LoVo (cell line): Measurements from ENCODE around the gene LRRC59.
"Not testable (repeated sequence)": the region's sequence is repeated elsewhere in the genome, so short reads cannot be mapped to it uniquely, and the experiment has no call there.

ENCODE experiments used
- DNase-seq: peaks from one replicate; pipeline ENCODE4 v3.0.0-alpha.2; 2016; ENCODE audit warnings: low spot score

LRRC59 gene

GRCh38 chr17:50397111-50397918, at the start of gene LRRC59:
TSS of gene LRRC59 (minus strand) at chr17:50397523. CDS start at chr17:50397317, 206 bp downstream.
- DNase-seq: peak; percentile 85

- no peak for DNase-seq
Observed at GRCh38 chr17:50445730-50446325, 48.5 kb upstream of the LRRC59 start.

GRCh38 chr17:50444841-50445715, 47.8 kb upstream of the LRRC59 start:
- no peak for DNase-seq

GRCh38 chr17:50443505-50443974, 46.2 kb upstream of the LRRC59 start:
- no peak for DNase-seq

GRCh38 chr17:50440838-50441829, 43.8 kb upstream of the LRRC59 start:
- DNase-seq: no peak

- DNase-seq: no peak
Observed at GRCh38 chr17:50440172-50440837, 43.0 kb upstream of the LRRC59 start.

- DNase-seq: no peak
Observed at GRCh38 chr17:50439008-50439407, 41.7 kb upstream of the LRRC59 start.

- DNase-seq: no peak
Observed at GRCh38 chr17:50437409-50437808, 40.1 kb upstream of the LRRC59 start.

GRCh38 chr17:50432125-50432762, 34.9 kb upstream of the LRRC59 start:
- DNase-seq: no peak

GRCh38 chr17:50430821-50431618, 33.7 kb upstream of the LRRC59 start:
- DNase-seq: no peak

GRCh38 chr17:50429793-50430192, 32.5 kb upstream of the LRRC59 start:
- DNase-seq: no peak

GRCh38 chr17:50428831-50429424, 31.6 kb upstream of the LRRC59 start:
- DNase-seq: no peak

GRCh38 chr17:50428126-50428525, 30.8 kb upstream of the LRRC59 start:
- not testable (repeated sequence) for DNase-seq

GRCh38 chr17:50426814-50427787, 29.8 kb upstream of the LRRC59 start:
- DNase-seq: peak; percentile 27

GRCh38 chr17:50426472-50426782, 29.1 kb upstream of the LRRC59 start:
- DNase-seq: no peak

- DNase-seq: peak; percentile 58
Observed at GRCh38 chr17:50425682-50426471, 28.6 kb upstream of the LRRC59 start, which contains the start of gene ACSF2. TSS of gene ACSF2 (plus strand) at chr17:50426218. CDS start at chr17:50426262, 44 bp downstream.
